CD14-positive monocyte (primary cell): ENCODE measurements around the gene SMAD9. TPM values are rescaled to one million over a fixed set of nuclear protein-coding genes. Genes with fewer than 3 reads are reported as not detected.

Experiments used
- DNase-seq, 3 donors: peaks; one replicate each; pipeline ENCODE4 v3.0.0-alpha.2; 2011 to 2022
- H2AFZ ChIP-seq: 2 replicates; pipeline ENCODE4 v1.6.0; 2012; ENCODE audit warnings: mild to moderate bottlenecking, low read depth, low read length, inconsistent platforms; ENCODE audit not compliant: insufficient read depth, poor library complexity, severe bottlenecking
- H3K27ac ChIP-seq, 2 donors: 1 replicate in 1 of 2; 2 replicates in 1 of 2; pipeline ENCODE4 v1.5.1; 2012 to 2013; ENCODE audit warnings: low read length in 2 of 2, control low read depth in 1 of 2, inconsistent platforms in 1 of 2, low read depth in 1 of 2, mild to moderate bottlenecking in 1 of 2
- H3K27me3 ChIP-seq, 2 donors: one replicate each; pipeline versions ENCODE4 v1.6.0 to v1.6.1; 2011 to 2013; ENCODE audit warnings: low read length in 2 of 2; ENCODE audit not compliant: control insufficient read depth in 2 of 2, insufficient read depth in 2 of 2
- H3K36me3 ChIP-seq, 2 donors: replicated peaks in 1 of 2; 1 replicate in 1 of 2; 2 replicates in 1 of 2; pipeline versions ENCODE4 v1.5.1 to v1.6.1; 2012 to 2013; ENCODE audit warnings: low read length in 2 of 2, control low read depth in 1 of 2, inconsistent platforms in 1 of 2, mild to moderate bottlenecking in 1 of 2; ENCODE audit not compliant: insufficient read depth in 2 of 2, control insufficient read depth in 1 of 2
- H3K4me1 ChIP-seq, 2 donors: 1 replicate in 1 of 2; 2 replicates in 1 of 2; pipeline versions ENCODE4 v1.5.1 to v1.6.1; 2012 to 2013; ENCODE audit warnings: low read length in 2 of 2, control low read depth in 1 of 2, inconsistent platforms in 1 of 2, mild to moderate bottlenecking in 1 of 2, moderate library complexity in 1 of 2; ENCODE audit not compliant: insufficient read depth in 2 of 2, control insufficient read depth in 1 of 2
- H3K4me2 ChIP-seq: replicated peaks from 2 replicates; pipeline ENCODE3; 2012; ENCODE audit warnings: low read length, moderate library complexity, mild to moderate bottlenecking; ENCODE audit not compliant: poor library complexity, severe bottlenecking; ENCODE audit errors: extremely low read depth
- H3K4me3 ChIP-seq, 3 experiments: fragments of 200-600 bp in 1 of 3; sonication (generic) in 1 of 3; replicated peaks in 1 of 3; 1 replicate in 2 of 3; 2 replicates in 1 of 3; pipeline ENCODE4 v1.5.1; 2011 to 2013; ENCODE audit warnings: low read length in 3 of 3, mild to moderate bottlenecking in 3 of 3, control low read depth in 2 of 3, low read depth in 2 of 3, inconsistent platforms in 1 of 3, moderate library complexity in 1 of 3
- H3K79me2 ChIP-seq: 2 replicates; pipeline ENCODE4 v1.6.0; 2012; ENCODE audit warnings: mild to moderate bottlenecking, control low read depth, inconsistent platforms, low read length, moderate library complexity; ENCODE audit not compliant: insufficient read depth
- H3K9ac ChIP-seq: 2 replicates; pipeline ENCODE4 v1.6.0; 2017; ENCODE audit warnings: low read length, mild to moderate bottlenecking; ENCODE audit not compliant: insufficient read depth, poor library complexity, severe bottlenecking
- H3K9me3 ChIP-seq, 2 donors: replicated peaks in 1 of 2; 1 replicate in 1 of 2; 2 replicates in 1 of 2; pipeline versions ENCODE4 v1.5.1 to v1.6.1; 2012 to 2013; ENCODE audit warnings: low read length in 2 of 2, control low read depth in 1 of 2; ENCODE audit not compliant: control insufficient read depth in 1 of 2, insufficient read depth in 1 of 2
- H4K20me1 ChIP-seq: 2 replicates; pipeline ENCODE4 v1.6.0; 2012; ENCODE audit warnings: mild to moderate bottlenecking, low read length, control low read depth, moderate library complexity; ENCODE audit not compliant: insufficient read depth
- H3K27ac Mint-ChIP-seq, 7 donors: one replicate each; pipeline ENCODE4 v1.8.0; 2020; ENCODE audit warnings: mild to moderate bottlenecking in 7 of 7, mixed read lengths in 7 of 7, moderate library complexity in 6 of 7, inconsistent platforms in 2 of 7
- H3K27me3 Mint-ChIP-seq, 3 donors: one replicate each; pipeline ENCODE4 v1.8.0; 2021 to 2022; ENCODE audit warnings: low read depth in 3 of 3, mild to moderate bottlenecking in 3 of 3, mixed read lengths in 3 of 3, moderate library complexity in 3 of 3, inconsistent platforms in 1 of 3
- H3K36me3 Mint-ChIP-seq, 2 donors: one replicate each; pipeline ENCODE4 v1.8.0; 2020; ENCODE audit warnings: mixed read lengths in 2 of 2, inconsistent platforms in 1 of 2, mild to moderate bottlenecking in 1 of 2
- H3K4me1 Mint-ChIP-seq: one replicate; pipeline ENCODE4 v1.8.0; 2020; ENCODE audit warnings: mild to moderate bottlenecking, mixed read lengths
- H3K4me3 Mint-ChIP-seq, 2 donors: one replicate each; pipeline ENCODE4 v1.8.0; 2020; ENCODE audit warnings: mild to moderate bottlenecking in 2 of 2, mixed read lengths in 2 of 2, moderate library complexity in 1 of 2
- H3K9me3 Mint-ChIP-seq, 7 donors: one replicate each; pipeline ENCODE4 v1.8.0; 2020 to 2022; ENCODE audit warnings: mixed read lengths in 7 of 7, mild to moderate bottlenecking in 6 of 7, moderate library complexity in 6 of 7, inconsistent platforms in 2 of 7
- CTCF ChIP-seq: fragments of 200-600 bp; IDR thresholded peaks from one replicate; pipeline ENCODE4 v1.8.0; 2022; ENCODE audit warnings: antibody characterized with exemption, mild to moderate bottlenecking
- WGBS: methylation state at CpG from one replicate; pipeline ENCODE4 v1.1.5; 2013; ENCODE audit warnings: missing lambda C conversion rate; ENCODE audit not compliant: insufficient coverage; 5-methylcytosine and 5-hydroxymethylcytosine counted together
- intact Hi-C, 2 donors: fragments of 100-400 bp; cut with micrococcal nuclease; formaldehyde crosslinking; loops; one replicate each; pipeline versions ENCODE4 v1.15.0 to v1.15.1; 2023
- polyA plus RNA-seq, 3 donors: library from polyadenylated mRNA; depleted of rRNA in 1 of 3; unstranded in 2 of 3; stranded (reverse) in 1 of 3; fragments of 300-500 nt in 2 of 3; fragments of >200 nt in 1 of 3; fragmentation: Illumina TruSeq in 2 of 3; gene quantifications; 1 replicate in 2 of 3; 2 replicates in 1 of 3; pipeline ENCODE4 v1.2.3, GENCODE V29; 2012 to 2021

SMAD9 gene
- polyA plus RNA-seq, 3 donors, result not detected

- peaks cover 0 to 5% (median 0%) of the 10 kb centered on the region in 7 donors for H3K9me3 Mint-ChIP-seq
- no peak overlapping the region for H3K4me3 Mint-ChIP-seq
- H3K27ac Mint-ChIP-seq, result no peak overlapping the region
- DNase-seq, result no peak
- intact Hi-C loops, result no loop called here
- Histone ChIP-seq H3K4me2 (no peak overlapping the region), H3K4me3 (no peak overlapping the region), H3K79me2 (no peaks in the 10 kb centered on the region), H3K36me3 (no peaks in the 10 kb centered on the region), H3K9ac (no peak overlapping the region), H4K20me1 (no peaks in the 10 kb centered on the region), H3K27ac (no peak overlapping the region), H3K27me3 (peaks cover 18 to 23% of the 10 kb centered on the region in 2 donors), H2AFZ (no peak overlapping the region), H3K4me1 (no peaks in the 10 kb centered on the region), H3K9me3 (no peaks in the 10 kb centered on the region)
- H3K36me3 Mint-ChIP-seq, result no peaks in the 10 kb centered on the region
- no peak for TF ChIP-seq CTCF
- peaks cover 18 to 27% (median 20%) of the 10 kb centered on the region in 3 donors for H3K27me3 Mint-ChIP-seq
- WGBS, result no CpG with 5 or more reads among the region's 2 CpGs
- H3K4me1 Mint-ChIP-seq, result peaks cover 1% of the 10 kb centered on the region
Observed at GRCh38 chr13:36912973-36913372, 7.1 kb downstream of the SMAD9 start.

GRCh38 chr13:36912369-36912768 lies 7.7 kb downstream of the SMAD9 start:
- H3K4me1 Mint-ChIP-seq, result peaks cover 1% of the 10 kb centered on the region
- Histone ChIP-seq H3K4me2 (no peak overlapping the region), H4K20me1 (no peaks in the 10 kb centered on the region), H3K4me3 (no peak overlapping the region), H3K79me2 (no peaks in the 10 kb centered on the region), H3K9ac (no peak overlapping the region), H2AFZ (no peak overlapping the region), H3K27me3 (peaks cover 12 to 18% of the 10 kb centered on the region in 2 donors), H3K36me3 (no peaks in the 10 kb centered on the region), H3K4me1 (no peaks in the 10 kb centered on the region), H3K9me3 (no peaks in the 10 kb centered on the region), H3K27ac (no peak overlapping the region)
- peaks cover 12 to 22% (median 14%) of the 10 kb centered on the region in 3 donors for H3K27me3 Mint-ChIP-seq
- H3K36me3 Mint-ChIP-seq, result no peaks in the 10 kb centered on the region
- intact Hi-C loops, result no loop called here
- no peak for DNase-seq
- H3K4me3 Mint-ChIP-seq, result no peak overlapping the region
- H3K27ac Mint-ChIP-seq, result no peak overlapping the region
- TF ChIP-seq CTCF, result no peak
- H3K9me3 Mint-ChIP-seq, result peaks cover 0 to 5% (median 0%) of the 10 kb centered on the region in 7 donors
